Lower lobe of right lung (tissue), 2 donors: ENCODE results near the gene IQCH. TPM values are rescaled to one million over a fixed set of nuclear protein-coding genes. Genes with fewer than 3 reads are reported as not detected.

Source experiments
- ATAC-seq, 2 donors: fragments of 200-7000 bp; cut with Tn5 transposase; one replicate each; pipeline ENCODE4 v1.9.1; 2020 to 2022; ENCODE audit warnings: mild to moderate bottlenecking in 2 of 2, moderate library complexity in 2 of 2
- DNase-seq: peaks from one replicate; pipeline ENCODE4 v3.0.0-alpha.2; 2020
- H3K27ac ChIP-seq: fragments of 200-600 bp; one replicate; pipeline ENCODE4 v1.8.0; 2022
- H3K27me3 ChIP-seq: fragments of 200-600 bp; one replicate; pipeline ENCODE4 v1.8.0; 2022; ENCODE audit warnings: low read depth
- H3K36me3 ChIP-seq: fragments of 200-600 bp; one replicate; pipeline ENCODE4 v1.8.0; 2022; ENCODE audit warnings: mild to moderate bottlenecking
- H3K4me1 ChIP-seq: fragments of 200-600 bp; one replicate; pipeline ENCODE4 v1.8.0; 2022
- H3K4me3 ChIP-seq: fragments of 200-600 bp; one replicate; pipeline ENCODE4 v1.8.0; 2022; ENCODE audit warnings: mild to moderate bottlenecking
- H3K9me3 ChIP-seq: fragments of 200-600 bp; one replicate; pipeline ENCODE4 v1.8.0; 2022
- CTCF ChIP-seq: fragments of 200-600 bp; IDR thresholded peaks from one replicate; pipeline ENCODE4 v1.8.0; 2022; ENCODE audit warnings: antibody characterized with exemption, mild to moderate bottlenecking
- intact Hi-C: fragments of 100-400 bp; cut with DNase I; formaldehyde crosslinking; loops from one replicate; pipeline ENCODE4 v1.11.0; 2022
- total RNA-seq: library from RNA; stranded (reverse); fragmentation: NEBNext Ultra II Directional; extraction: Animal tissue kit (Norgen Biotek cat#: 25700); gene quantifications from one replicate; pipeline ENCODE4 v1.2.1, GENCODE V29; 2021
- donor health status: DM: no; HTN: yes; CAD: no; lungs with severe emphysema.

Gene IQCH
- total RNA-seq, 1 donor from 2014 or later, result 2.3 TPM

GRCh38 chr15:67304778-67305177 lies 50.2 kb downstream of the IQCH start:
- Histone ChIP-seq H3K9me3 (no peaks in the 10 kb centered on the region), H3K36me3 (no peaks in the 10 kb centered on the region), H3K27me3 (no peaks in the 10 kb centered on the region), H3K4me1 (no peaks in the 10 kb centered on the region), H3K27ac (no peak overlapping the region), H3K4me3 (no peak overlapping the region)
- no peak for ATAC-seq
- no peak for TF ChIP-seq CTCF
- intact Hi-C loops, result loop anchor here (10.0 kb wide), 1 partner anchor 360 kb away; no protein-coding TSS in a partner anchor
- DNase-seq, result no peak

- no peak for TF ChIP-seq CTCF
- intact Hi-C loops, result loop anchor here (10.0 kb wide), 1 partner anchor 361 kb away; no protein-coding TSS in a partner anchor
- Histone ChIP-seq H3K27me3 (no peaks in the 10 kb centered on the region), H3K4me1 (no peaks in the 10 kb centered on the region), H3K9me3 (no peaks in the 10 kb centered on the region), H3K27ac (no peak overlapping the region), H3K4me3 (no peak overlapping the region), H3K36me3 (no peaks in the 10 kb centered on the region)
- DNase-seq (no peak), ATAC-seq (no peak)
Observed at GRCh38 chr15:67305506-67305905, 50.9 kb downstream of the IQCH start.

- no peaks in the 10 kb centered on the region for H3K36me3 ChIP-seq
- H3K27ac ChIP-seq, result no peak overlapping the region
- H3K4me3 ChIP-seq, result no peak overlapping the region
- H3K4me1 ChIP-seq, result no peaks in the 10 kb centered on the region
- TF ChIP-seq CTCF, result no peak
- intact Hi-C loops, result loop anchor here (10.0 kb wide), 1 partner anchor 362 kb away; no protein-coding TSS in a partner anchor
- no peak for ATAC-seq
- H3K27me3 ChIP-seq, result no peaks in the 10 kb centered on the region
- no peaks in the 10 kb centered on the region for H3K9me3 ChIP-seq
- no peak for DNase-seq
Observed at GRCh38 chr15:67307156-67307555, 52.6 kb downstream of the IQCH start.

- no peak overlapping the region for H3K4me3 ChIP-seq
- intact Hi-C loops, result loop anchor here (10.0 kb wide), 1 partner anchor 363 kb away; no protein-coding TSS in a partner anchor
- no peak for TF ChIP-seq CTCF
- no peak for ATAC-seq
- DNase-seq, result no peak
- H3K4me1 ChIP-seq, result no peaks in the 10 kb centered on the region
- H3K27me3 ChIP-seq, result no peaks in the 10 kb centered on the region
- H3K9me3 ChIP-seq, result no peaks in the 10 kb centered on the region
- H3K36me3 ChIP-seq, result no peaks in the 10 kb centered on the region
- no peak overlapping the region for H3K27ac ChIP-seq
Observed at GRCh38 chr15:67307889-67308597, 53.5 kb downstream of the IQCH start.

- TF ChIP-seq CTCF, result no peak
- intact Hi-C loops, result no loop called here
- H3K27ac ChIP-seq, result no peak overlapping the region
Observed at GRCh38 chr15:67311731-67312130, 57.1 kb downstream of the IQCH start.

More at GRCh38 chr15:67311731-67312130, 57.1 kb downstream of the IQCH start:
- Histone ChIP-seq H3K4me3 (no peak overlapping the region), H3K27me3 (no peaks in the 10 kb centered on the region), H3K4me1 (no peaks in the 10 kb centered on the region), H3K9me3 (no peaks in the 10 kb centered on the region), H3K36me3 (no peaks in the 10 kb centered on the region)
- no peak for ATAC-seq
- no peak for DNase-seq
